Motor neuron (in vitro differentiated cells): Measurements from ENCODE around the gene HS6ST1. TPM values are rescaled to one million over a fixed set of nuclear protein-coding genes. Genes with fewer than 3 reads are reported as not detected.

Experiments used
- ATAC-seq, 8 experiments: fragments of 200-7000 bp; cut with Tn5 transposase; replicated peaks in 6 of 8; 2 replicates each; pipeline ENCODE4 v1.8.0; 2021; ENCODE audit warnings: mild to moderate bottlenecking in 8 of 8, moderate library complexity in 8 of 8
- H3K27ac ChIP-seq, 2 donors: fragments of 250-450 bp; sonication (Bioruptor Pico); 2 replicates each; pipeline ENCODE4 v1.9.0; 2021; ENCODE audit warnings: antibody characterized with exemption in 2 of 2, mild to moderate bottlenecking in 2 of 2, moderate library complexity in 1 of 2
- H3K4me1 ChIP-seq, 2 donors: fragments of 250-450 bp; sonication (Bioruptor Pico); replicated peaks in 1 of 2; 2 replicates each; pipeline ENCODE4 v1.6.1; 2021; ENCODE audit warnings: antibody characterized with exemption in 2 of 2, mild to moderate bottlenecking in 2 of 2, moderate library complexity in 1 of 2
- H3K4me3 ChIP-seq, 5 donors: fragments of 250-450 bp; sonication (Bioruptor Pico); 2 replicates each; pipeline ENCODE4 v1.9.0; 2021; ENCODE audit warnings: antibody characterized with exemption in 5 of 5, mild to moderate bottlenecking in 5 of 5, moderate library complexity in 4 of 5
- WGBS, 10 experiments: fragments of 450-650 bp; shearing (Covaris generic); methylation state at CpG; one replicate each; pipeline ENCODE4 v1.0.0; 2022; 5-methylcytosine and 5-hydroxymethylcytosine counted together
- in situ Hi-C, 9 experiments: fragments of 400-800 bp; cut with MboI; loops; one replicate each; pipeline ENCODE4 v1.15.0; 2021; ENCODE audit warnings: low sequenced_read_pairs in 9 of 9, low pct_unique_long_range_greater_than_20kb in 2 of 9; ENCODE audit not compliant: unreplicated experiment in 9 of 9
- total RNA-seq, 8 experiments: library from RNA; unstranded; fragments of 300-600 nt; gene quantifications; 2 replicates each; pipeline versions ENCODE4 v1.2.3 to v1.2.4, GENCODE V29; 2022

HS6ST1 gene
- total RNA-seq, 8 experiments from 2014 or later = 8.4 to 111 (median 54.1) TPM

- Histone ChIP-seq H3K4me3 (no peak overlapping the region), H3K27ac (peak overlapping the region in 1 of 2 donors; percentile 43), H3K4me1 (peaks cover 20 to 37% of the 10 kb centered on the region in 2 donors)
- in situ Hi-C loops = no loop called here
- 20 to 100% (median 80%) methylated on average over 1 to 3 of the region's 13 CpGs; no CpG with 5 or more reads in 3 of the 10 experiments for WGBS, 10 experiments
- no peak for ATAC-seq
Measured at GRCh38 chr2:128286011-128286721, 32.5 kb downstream of the HS6ST1 start.

- in situ Hi-C loops = no loop called here
- no peak overlapping the region for H3K27ac ChIP-seq
- H3K4me3 ChIP-seq = no peak overlapping the region
- peaks cover 27 to 37% of the 10 kb centered on the region in 2 donors for H3K4me1 ChIP-seq
- 87 to 100% (median 100%) methylated on average over 1 to 5 of the region's 12 CpGs; no CpG with 5 or more reads in 3 of the 10 experiments for WGBS, 10 experiments
- no peak for ATAC-seq
Measured at GRCh38 chr2:128285329-128285931, 33.2 kb downstream of the HS6ST1 start.

- no peak overlapping the region for H3K27ac ChIP-seq
- WGBS, 10 experiments = 100% methylated on average over 1 of the region's 11 CpGs; no CpG with 5 or more reads in 7 of the 10 experiments
- peaks cover 28 to 37% of the 10 kb centered on the region in 2 donors for H3K4me1 ChIP-seq
- in situ Hi-C loops = no loop called here
- H3K4me3 ChIP-seq = no peak overlapping the region
- no peak for ATAC-seq
Measured at GRCh38 chr2:128284841-128285240, 33.8 kb downstream of the HS6ST1 start.

- in situ Hi-C loops = no loop called here
- peaks cover 22 to 31% of the 10 kb centered on the region in 2 donors for H3K4me1 ChIP-seq
- no peak for ATAC-seq
- no peak overlapping the region for H3K4me3 ChIP-seq
- no peak overlapping the region for H3K27ac ChIP-seq
- no CpG with 5 or more reads among the region's 7 CpGs for WGBS, 10 experiments
Measured at GRCh38 chr2:128284037-128284441, 34.6 kb downstream of the HS6ST1 start.

- in situ Hi-C loops = no loop called here
- peak in 6 of 8 experiments; percentile 16 to 50 (median 20) for ATAC-seq
- no peak overlapping the region for H3K27ac ChIP-seq
- no peak overlapping the region for H3K4me3 ChIP-seq
- 60 to 100% (median 90%) methylated on average over 1 to 2 of the region's 8 CpGs; no CpG with 5 or more reads in 6 of the 10 experiments for WGBS, 10 experiments
- peaks cover 22 to 25% of the 10 kb centered on the region in 2 donors for H3K4me1 ChIP-seq
Measured at GRCh38 chr2:128282976-128283810, 35.5 kb downstream of the HS6ST1 start.

- no peak overlapping the region for H3K4me3 ChIP-seq
- WGBS, 10 experiments = 75 to 100% (median 80%) methylated on average over 2 to 4 of the region's 24 CpGs; no CpG with 5 or more reads in 5 of the 10 experiments
- peak in 1 of 8 experiments; percentile 2 for ATAC-seq
- in situ Hi-C loops = no loop called here
- H3K4me1 ChIP-seq = peaks cover 22% of the 10 kb centered on the region in 2 donors
- H3K27ac ChIP-seq = peak overlapping the region in 1 of 2 donors; percentile 23
Measured at GRCh38 chr2:128282246-128282975, 36.3 kb downstream of the HS6ST1 start.

GRCh38 chr2:128281852-128282245 is 36.8 kb downstream of the HS6ST1 start:
- WGBS, 10 experiments = 43 to 100% (median 100%) methylated on average over 1 to 2 of the region's 2 CpGs; no CpG with 5 or more reads in 6 of the 10 experiments
- peak overlapping the region in 1 of 2 donors; percentile 23 for H3K27ac ChIP-seq
- no peak for ATAC-seq
- no peak overlapping the region for H3K4me3 ChIP-seq
- peaks cover 16 to 20% of the 10 kb centered on the region in 2 donors for H3K4me1 ChIP-seq
- in situ Hi-C loops = no loop called here

- H3K4me3 ChIP-seq = no peak overlapping the region
- peak; percentile 64 to 90 (median 74) for ATAC-seq
- peak overlapping the region in 1 of 2 donors; percentile 23 for H3K27ac ChIP-seq
- H3K4me1 ChIP-seq = peaks cover 7 to 13% of the 10 kb centered on the region in 2 donors
- WGBS, 10 experiments = 50 to 100% (median 100%) methylated on average over 1 to 2 of the region's 5 CpGs; no CpG with 5 or more reads in 5 of the 10 experiments
- in situ Hi-C loops = no loop called here
Measured at GRCh38 chr2:128280901-128281321, 37.8 kb downstream of the HS6ST1 start.

- in situ Hi-C loops = no loop called here
- ATAC-seq = peak in 6 of 8 experiments; percentile 30 to 61 (median 51)
- WGBS, 10 experiments = 80 to 100% (median 92%) methylated on average over 1 to 9 of the region's 12 CpGs; no CpG with 5 or more reads in 6 of the 10 experiments
- Histone ChIP-seq H3K4me1 (peaks cover 7 to 13% of the 10 kb centered on the region in 2 donors), H3K4me3 (no peak overlapping the region), H3K27ac (peak overlapping the region in 1 of 2 donors; percentile 23)
Measured at GRCh38 chr2:128280158-128280871, 38.4 kb downstream of the HS6ST1 start.

- in situ Hi-C loops = no loop called here
- 60 to 100% (median 93%) methylated on average over 2 to 5 of the region's 11 CpGs; no CpG with 5 or more reads in 6 of the 10 experiments for WGBS, 10 experiments
- no peak overlapping the region for H3K27ac ChIP-seq
Measured at GRCh38 chr2:128279786-128280157, 38.9 kb downstream of the HS6ST1 start.

GRCh38 chr2:128279009-128279408 is 39.7 kb downstream of the HS6ST1 start:
- in situ Hi-C loops = no loop called here
- WGBS, 10 experiments = 60 to 100% (median 89%) methylated on average over 1 to 3 of the region's 7 CpGs; no CpG with 5 or more reads in 2 of the 10 experiments

More at GRCh38 chr2:128279786-128280157, 38.9 kb downstream of the HS6ST1 start:
- no peak for ATAC-seq
- Histone ChIP-seq H3K4me1 (peaks cover 7 to 13% of the 10 kb centered on the region in 2 donors), H3K4me3 (no peak overlapping the region)

More at GRCh38 chr2:128279009-128279408, 39.7 kb downstream of the HS6ST1 start:
- Histone ChIP-seq H3K4me3 (no peak overlapping the region), H3K27ac (no peak overlapping the region), H3K4me1 (peaks cover 7 to 13% of the 10 kb centered on the region in 2 donors)
- no peak for ATAC-seq
